ENCODE measurements around the gene CBX5. TPM values are rescaled to one million over a fixed set of nuclear protein-coding genes. Genes with fewer than 3 reads are reported as not detected.

Gene CBX5
- total and polyA plus RNA-seq, 2 of the 8 experiments (the other 6 are each of a cell fraction or from before 2014, with no cell fraction given), result 62.4 to 231 TPM

GRCh38 chr12:54240129-54240528, 39.8 kb downstream of the CBX5 start:
- DNase-seq (ENCODE audit: low read depth in 1 of 2, low spot score in 2 of 2) (no peak), FAIRE-seq (no peak)
- no peaks in the 10 kb centered on the region; the same call in 1 of the 2 replicates for H3K79me1 ChIP-seq (ENCODE audit: low read depth, low read length)
- H2BK12ac ChIP-seq (ENCODE audit: low read depth, low read length), result no peak overlapping the region
- no peak overlapping the region for H2BK15ac ChIP-seq (ENCODE audit: low read length)
- H3K4me3 ChIP-seq (ENCODE audit: extremely low read depth in 1 of 4, insufficient read depth in 2 of 4, low read depth in 3 of 4, low read length in 4 of 4), result no peak overlapping the region
- H4K8ac ChIP-seq (ENCODE audit: extremely low read depth, insufficient read depth, low read length), result no peak overlapping the region
- peaks cover 14 to 61% (median 35%) of the 10 kb centered on the region in 4 experiments for H3K36me3 ChIP-seq (ENCODE audit: control insufficient read depth in 2 of 4, insufficient read depth in 4 of 4, low read length in 3 of 4)
- H3K27ac ChIP-seq (ENCODE audit: low read depth, low read length), result no peak overlapping the region
- H3K23me2 ChIP-seq (ENCODE audit: low read depth, low read length), result no peaks in the 10 kb centered on the region
- ChIA-PET CTCF (ENCODE audit: partially characterized antibody) (interaction anchor here (1.3 to 8.6 kb wide), 6 partner anchors 12 to 54 kb away, joined by 3 to 68 read pairs (median 6); no protein-coding TSS in a partner anchor), POLR2A (ENCODE audit: partially characterized antibody) (interaction anchor here (1.2 to 44.8 kb wide), 5 partner anchors 12 to 50 kb away, joined by 3 to 1006 read pairs (median 12); partner anchors contain the start of genes CBX5 and HNRNPA1)
- H3K27me3 ChIP-seq (replicated peaks in 1 of 4; ENCODE audit: control insufficient read depth in 3 of 4, extremely low read depth in 1 of 4, insufficient read depth in 3 of 4, low read length in 3 of 4), result no peaks in the 10 kb centered on the region
- no peak overlapping the region for H3K18ac ChIP-seq (ENCODE audit: extremely low read depth, low read length)
- H3K4me2 ChIP-seq (ENCODE audit: insufficient read depth in 1 of 2, low read depth in 2 of 2, low read length in 2 of 2), result no peak overlapping the region
- no peak overlapping the region for H2AK5ac ChIP-seq (ENCODE audit: low read depth, low read length)
- H3K4me1 ChIP-seq (replicated peaks in 1 of 4; ENCODE audit: control insufficient read depth in 3 of 4, insufficient read depth in 4 of 4, low read length in 3 of 4), result no peaks in the 10 kb centered on the region
- H4K5ac ChIP-seq (ENCODE audit: insufficient read length, low read depth, low read length), result no peak overlapping the region
- no peak overlapping the region for H2BK20ac ChIP-seq (ENCODE audit: low read length)
- no peak overlapping the region for H3K23ac ChIP-seq (ENCODE audit: insufficient read length)
- H3K56ac ChIP-seq (replicated peaks; ENCODE audit: insufficient read length, low read depth, low read length), result no peak overlapping the region
- H2BK120ac ChIP-seq (replicated peaks; ENCODE audit: low read depth, low read length), result no peak overlapping the region
- H4K20me1 ChIP-seq (replicated peaks in 1 of 2; ENCODE audit: control insufficient read depth in 1 of 2, insufficient read depth in 2 of 2, low read length in 2 of 2), result peaks cover 0 to 2% of the 10 kb centered on the region in 2 experiments
- no peak overlapping the region for H3K9ac ChIP-seq (replicated peaks in 1 of 4; ENCODE audit: extremely low read depth in 1 of 4, low read depth in 3 of 4, low read length in 3 of 4)
- H3K4ac ChIP-seq (replicated peaks; ENCODE audit: insufficient read length, low read depth, low read length), result no peak overlapping the region
- H3K79me2 ChIP-seq (ENCODE audit: control insufficient read depth in 1 of 2, insufficient read depth in 2 of 2, low read length in 2 of 2), result no peaks in the 10 kb centered on the region
- no peak overlapping the region for H4K91ac ChIP-seq (replicated peaks; ENCODE audit: insufficient read length, low read length)
- no peaks in the 10 kb centered on the region for H3K9me3 ChIP-seq (ENCODE audit: insufficient read depth in 2 of 2, low read depth in 1 of 2, low read length in 1 of 2)
- WGBS, 2 experiments (ENCODE audit: extremely low coverage in 1 of 2, insufficient coverage in 1 of 2, insufficient read length in 1 of 2, insufficient replicate concordance in 2 of 2, low coverage in 1 of 2, low lambda C conversion rate in 2 of 2, missing lambda C conversion rate in 1 of 2), result 89% methylated on average over 2 of the region's 2 CpGs; no CpG with 5 or more reads in 1 of the 2 experiments
- H3K14ac ChIP-seq (ENCODE audit: insufficient read length), result no peak overlapping the region
- no peak overlapping the region for H2BK5ac ChIP-seq (ENCODE audit: low read depth, low read length)
- no peak overlapping the region for H2AFZ ChIP-seq (ENCODE audit: low read length)
- no peak for TF ChIP-seq HDAC6 (IDR thresholded peaks at IDR 0.05; ENCODE audit: low read depth, low read length)
